ENCODE results near the gene HS6ST3.

Gene HS6ST3

DNA sequence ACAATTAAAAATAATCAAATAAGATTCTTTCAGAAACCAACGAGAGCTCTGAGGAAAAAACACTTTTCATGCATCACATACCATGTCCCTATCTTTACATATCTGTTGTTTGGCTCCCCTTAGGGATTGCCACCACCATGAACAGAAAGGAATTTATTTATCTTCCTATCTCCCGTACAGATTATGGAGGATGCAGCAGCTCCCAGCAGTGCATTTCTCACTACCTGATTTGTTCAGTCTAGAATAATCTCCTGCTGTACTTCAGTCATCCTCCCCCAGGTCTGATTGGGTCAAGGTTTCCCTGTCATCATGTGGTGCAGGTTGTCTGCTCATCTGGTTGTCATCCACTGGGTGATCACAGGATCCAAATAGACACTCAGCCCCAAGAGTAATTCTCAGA, 453.1 kb downstream of the HS6ST3 start:
- no peak for DNase-seq (ENCODE audit: low spot score)

DNA sequence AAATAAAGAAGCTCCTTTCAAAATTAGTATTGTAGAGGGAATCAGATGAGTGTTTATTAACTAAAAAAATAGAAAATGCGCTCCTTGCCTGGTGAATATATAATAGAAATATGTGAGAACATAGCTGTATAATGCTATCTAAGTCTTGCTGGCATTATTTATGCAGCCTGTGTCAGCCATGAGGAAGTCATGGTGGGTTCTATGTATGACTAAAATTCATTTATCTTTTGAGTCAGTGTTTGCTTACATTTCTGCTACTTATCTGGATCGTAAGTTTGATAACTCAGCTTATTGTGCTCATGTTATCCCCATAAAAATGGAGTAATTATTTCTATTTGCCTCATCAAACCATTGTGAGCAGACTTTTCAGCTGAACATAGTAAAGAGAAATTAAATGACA, 455.1 kb downstream of the HS6ST3 start:
- DNase-seq (ENCODE audit: low spot score), result no peak

DNA sequence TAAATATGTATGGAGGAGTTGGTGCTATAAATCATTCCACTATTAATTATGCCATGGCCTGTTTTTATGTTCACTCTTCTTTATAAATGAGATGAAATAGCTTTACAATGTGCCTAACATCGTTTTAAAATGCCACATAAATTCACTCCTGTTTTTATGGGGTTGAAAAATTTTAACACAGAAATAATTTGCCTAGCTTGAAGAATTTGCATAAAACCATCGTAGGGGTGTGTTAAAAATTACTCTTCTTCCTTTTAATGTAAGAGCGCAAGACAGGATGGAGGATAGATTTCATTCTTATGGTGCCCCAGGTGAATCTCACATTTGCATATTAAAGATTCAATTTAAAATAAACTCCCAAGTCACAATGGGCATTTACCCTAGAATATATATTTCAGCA, 456.6 kb downstream of the HS6ST3 start:
- no peak for DNase-seq (ENCODE audit: low spot score)

DNA sequence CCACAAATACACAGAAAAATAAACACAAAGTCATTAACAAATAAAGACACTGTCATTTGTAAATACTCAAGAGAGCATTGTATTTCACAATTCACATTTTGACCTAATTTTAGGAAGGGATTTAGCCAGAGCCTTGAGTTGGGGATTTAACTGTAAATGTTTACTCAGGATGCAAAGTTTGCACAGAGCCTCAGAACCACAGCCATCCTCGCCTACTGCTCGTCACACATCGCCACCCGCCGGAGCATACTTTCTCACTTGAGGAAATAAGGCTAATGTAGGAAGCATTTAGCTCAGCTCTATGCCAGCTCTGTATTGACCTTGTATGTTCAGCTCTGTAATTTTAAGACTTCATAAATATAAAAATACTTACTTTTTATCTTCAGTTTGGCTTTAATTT, 461.6 kb downstream of the HS6ST3 start:
- DNase-seq (ENCODE audit: low spot score), result no peak

DNA sequence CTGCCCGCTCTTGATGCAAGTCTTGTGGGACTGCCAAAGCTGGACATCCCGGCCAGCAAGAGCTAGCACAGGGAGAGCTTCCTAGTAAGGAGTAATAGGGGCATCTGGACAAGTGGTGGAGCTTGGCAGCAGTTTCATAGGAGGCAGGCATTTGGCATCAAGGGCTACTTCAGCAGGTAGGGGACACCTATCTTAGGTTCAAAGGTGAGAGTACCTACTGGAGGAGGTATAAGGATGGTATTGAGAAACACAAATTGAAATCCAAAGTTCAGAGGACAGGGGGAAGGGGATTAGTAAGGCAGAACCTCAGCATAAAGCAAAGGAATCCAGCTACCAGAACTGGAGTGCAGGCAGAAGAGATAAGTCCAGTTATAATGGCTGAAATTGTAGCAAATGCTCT, 462.7 kb downstream of the HS6ST3 start:
- DNase-seq (ENCODE audit: low spot score), result no peak

DNA sequence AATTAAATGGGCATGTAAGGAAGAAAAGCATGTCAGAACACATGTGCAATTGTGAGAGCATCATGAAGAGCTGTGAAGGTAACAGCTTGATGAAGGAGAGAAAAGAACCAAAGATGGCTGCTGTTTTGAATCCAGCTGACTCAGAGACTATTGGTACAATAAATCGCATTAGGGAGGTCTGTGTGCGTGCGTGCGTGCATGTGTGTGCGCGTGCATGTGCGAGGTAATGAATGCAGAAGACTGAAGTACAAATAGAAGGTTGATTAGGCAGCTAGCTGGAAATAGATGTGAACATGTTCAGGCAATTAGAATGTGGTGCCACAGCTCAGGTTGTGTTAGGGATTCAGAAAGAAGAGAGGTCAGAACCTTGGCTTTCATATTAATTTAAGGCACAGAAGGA, 463.9 kb downstream of the HS6ST3 start:
- DNase-seq (ENCODE audit: low spot score), result no peak

DNA sequence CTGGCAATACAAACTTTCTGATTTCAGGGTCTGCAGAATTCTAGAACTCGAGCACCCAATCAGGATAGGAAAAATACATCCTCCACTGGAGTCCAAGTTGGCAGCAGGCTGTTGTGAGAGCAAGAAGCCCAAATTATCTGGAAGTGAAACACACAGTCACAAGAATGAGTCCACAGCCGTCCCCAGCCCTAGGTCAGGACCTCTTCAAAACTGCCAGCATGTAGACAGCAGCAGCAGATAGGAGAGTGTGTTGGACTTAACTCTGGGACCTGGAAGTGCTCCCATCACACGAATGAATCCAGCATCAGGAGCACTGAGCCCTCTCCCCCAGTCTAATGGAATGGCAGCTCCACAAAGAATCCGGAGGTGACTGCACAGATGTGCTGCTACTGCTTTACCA, 483.7 kb downstream of the HS6ST3 start:
- no peak for DNase-seq (ENCODE audit: low spot score)

DNA sequence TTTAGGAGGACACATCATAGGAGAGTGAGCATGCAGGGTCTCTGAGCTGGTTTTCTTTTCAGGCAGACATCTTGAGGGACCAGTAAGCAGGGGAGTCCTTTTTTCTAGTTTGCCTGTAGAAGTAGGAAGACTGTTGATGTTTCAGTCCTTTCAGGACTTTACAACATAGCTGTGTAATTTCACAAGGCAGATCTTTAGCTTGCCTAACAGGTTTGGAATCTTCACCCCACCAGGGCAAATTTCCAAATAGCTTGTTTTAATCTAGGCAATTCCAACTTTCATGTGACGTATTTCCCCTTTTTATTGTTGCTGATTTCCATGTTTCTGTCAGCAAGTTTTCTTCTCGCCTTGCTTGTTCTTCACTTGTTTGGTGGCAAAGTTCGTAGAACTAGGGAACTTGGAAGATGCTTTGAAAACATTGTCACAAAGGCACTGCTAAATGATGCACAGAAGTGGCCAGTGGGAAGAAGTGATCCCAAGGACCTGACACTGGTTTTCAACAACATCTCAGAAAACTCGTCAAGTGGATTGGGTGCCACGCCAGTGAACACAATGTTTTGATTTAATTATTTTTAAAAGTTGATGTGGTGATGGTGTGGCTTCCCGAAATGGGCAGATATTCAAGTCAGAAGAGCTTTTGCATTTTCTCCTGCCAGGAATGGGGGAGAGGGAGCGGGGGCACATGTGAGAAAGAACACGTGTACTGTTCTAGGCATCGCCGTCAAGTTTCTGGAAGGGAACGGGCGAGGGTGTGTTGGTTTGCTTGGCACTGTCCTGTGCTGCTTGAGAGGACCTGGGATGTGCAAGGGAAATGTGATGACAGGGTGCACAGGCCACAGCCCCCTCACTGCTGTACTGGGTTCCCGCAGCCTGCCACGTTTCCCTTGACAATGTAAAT, 485.8 kb downstream of the HS6ST3 start:
- DNase-seq (ENCODE audit: low spot score), result no peak

DNA sequence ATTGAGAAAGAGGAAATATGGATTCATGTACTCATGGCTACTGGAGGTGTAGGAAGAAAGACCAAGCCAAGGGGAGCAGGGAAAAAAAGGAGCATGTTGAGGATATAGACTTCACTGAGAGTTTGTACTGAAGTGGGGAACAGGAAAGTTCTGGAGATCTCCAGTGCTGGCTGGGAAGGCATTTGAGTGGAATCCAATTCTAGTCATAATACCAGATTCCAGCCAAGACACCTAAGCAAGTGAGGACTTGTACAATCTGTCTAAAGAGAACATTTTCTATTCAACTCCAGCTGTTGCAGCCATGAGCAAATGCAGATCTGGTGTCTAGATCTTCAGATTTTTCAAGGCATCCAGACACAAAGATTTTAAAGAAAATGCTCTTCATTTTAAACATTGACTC, 491.8 kb downstream of the HS6ST3 start:
- no peak for DNase-seq (ENCODE audit: low spot score)

DNA sequence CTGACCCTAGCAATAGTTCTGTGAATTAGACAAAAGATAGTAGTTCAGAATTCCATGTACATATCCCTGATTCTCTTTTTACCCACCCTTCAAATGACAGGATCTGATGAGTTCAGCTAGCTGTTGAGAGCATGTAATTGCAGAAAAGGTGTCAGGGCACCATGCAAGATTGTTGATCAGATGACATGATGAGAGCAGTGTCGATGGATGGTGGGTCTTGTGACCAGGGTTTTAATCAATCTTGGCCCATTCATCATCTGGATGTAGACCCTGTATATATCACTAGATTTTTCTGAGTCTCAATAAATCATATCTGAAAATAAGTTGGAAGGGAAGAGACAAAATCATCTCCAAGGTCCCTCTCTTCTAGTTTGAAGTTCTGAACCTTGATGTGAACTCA, 525.3 kb downstream of the HS6ST3 start:
- no peak for DNase-seq (ENCODE audit: low spot score)

DNA sequence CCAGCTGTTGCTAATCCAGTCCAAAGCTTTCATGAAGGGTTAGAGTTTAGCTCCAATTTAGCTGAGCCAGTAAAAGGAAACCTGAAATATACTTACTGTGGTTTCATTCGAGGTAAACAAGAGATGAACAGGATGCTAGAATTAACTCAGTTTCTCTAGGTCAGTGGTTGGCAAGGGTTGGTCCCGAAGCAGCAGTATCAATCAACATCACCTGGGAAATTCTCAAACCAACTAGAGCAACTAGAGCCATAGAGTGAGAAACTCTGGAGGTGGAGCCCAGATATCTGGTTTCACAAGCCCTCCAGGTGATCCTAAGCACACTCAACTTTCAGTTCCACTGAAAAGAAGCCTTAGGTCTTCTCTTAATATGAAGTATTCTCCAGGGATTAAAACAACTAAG, 527.6 kb downstream of the HS6ST3 start:
- no peak for DNase-seq (ENCODE audit: low spot score)

DNA sequence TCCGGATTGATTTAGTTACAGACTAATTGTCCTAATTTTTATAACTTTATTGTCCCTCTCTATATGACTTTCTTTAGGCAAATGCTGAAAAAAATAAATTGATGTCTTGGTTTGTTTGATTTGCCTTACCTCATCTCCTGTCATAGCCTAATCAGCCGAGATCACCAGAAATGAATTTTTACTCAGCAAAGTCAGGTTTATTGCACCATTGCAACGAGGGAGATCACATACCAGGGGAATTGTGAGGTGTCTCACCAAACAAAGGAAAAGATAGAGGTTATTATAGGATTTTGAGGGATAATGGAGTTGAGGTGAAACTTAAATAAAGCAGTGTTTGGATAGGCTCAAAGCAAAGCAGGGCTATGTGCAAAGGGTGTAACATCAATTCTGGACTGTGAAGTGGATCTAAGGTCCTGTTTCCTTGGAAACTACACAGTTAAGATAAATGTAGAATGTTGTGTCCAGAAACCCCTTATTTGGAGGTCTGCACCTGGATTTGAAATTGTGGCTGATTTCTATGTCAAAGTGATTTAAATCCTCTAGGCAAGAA, 531.8 kb downstream of the HS6ST3 start:
- no peak for DNase-seq (ENCODE audit: low spot score)

DNA sequence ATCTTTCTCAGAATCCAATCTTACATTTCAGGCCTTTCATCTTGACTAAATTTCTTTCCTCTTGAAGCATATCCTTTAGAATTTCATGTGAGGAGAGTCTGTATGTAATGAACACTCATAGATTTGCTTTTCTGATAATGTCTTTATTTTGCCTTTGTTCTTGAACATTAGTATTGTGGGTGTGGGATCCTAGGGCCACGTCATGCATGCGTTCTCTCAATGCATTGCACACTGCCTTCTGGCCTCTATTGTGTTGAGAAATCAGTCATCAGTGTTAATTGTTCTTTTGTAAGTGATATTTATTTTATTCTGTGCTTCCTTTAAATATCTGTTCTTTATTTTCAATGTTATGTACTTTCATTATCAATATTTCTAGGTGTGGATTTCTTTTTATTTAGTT, 539.4 kb downstream of the HS6ST3 start:
- DNase-seq (ENCODE audit: low spot score), result no peak

DNA sequence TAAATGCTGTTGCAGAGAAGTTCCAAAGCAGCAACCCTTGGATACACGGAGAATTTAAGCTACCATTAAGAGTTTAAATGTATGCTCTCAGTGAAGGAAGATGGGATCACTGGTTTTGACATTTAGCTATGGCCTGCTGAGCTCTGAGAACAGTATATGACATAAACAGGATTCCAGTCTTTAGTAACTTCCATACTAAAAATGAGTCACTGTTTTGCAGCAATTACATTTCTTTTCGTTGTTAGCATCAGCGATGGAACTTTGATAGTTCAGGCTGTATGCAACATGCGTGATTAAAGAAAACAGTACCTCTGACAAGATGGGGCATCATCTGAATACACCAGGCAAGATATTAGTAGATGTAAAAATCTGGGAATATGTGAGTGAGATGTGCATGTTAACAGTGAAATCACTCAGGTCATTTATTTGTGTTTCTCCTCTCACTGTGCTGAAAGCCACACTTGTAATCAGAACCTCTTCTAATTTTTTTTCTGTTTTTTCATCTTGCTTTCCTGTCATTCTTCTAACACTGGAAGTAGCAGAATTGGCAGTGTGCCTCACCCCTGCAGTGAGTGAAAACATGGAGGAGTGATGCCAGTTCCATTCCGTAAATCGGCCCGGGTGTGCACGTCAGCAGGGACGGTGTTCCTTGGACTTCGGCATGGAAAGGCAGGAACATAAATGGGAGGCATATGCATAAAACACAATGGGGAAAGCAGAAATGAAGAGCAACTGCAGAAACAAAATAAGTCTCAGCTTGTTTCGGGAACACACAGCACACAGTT, 542.8 kb downstream of the HS6ST3 start:
- DNase-seq (ENCODE audit: low spot score), result no peak

DNA sequence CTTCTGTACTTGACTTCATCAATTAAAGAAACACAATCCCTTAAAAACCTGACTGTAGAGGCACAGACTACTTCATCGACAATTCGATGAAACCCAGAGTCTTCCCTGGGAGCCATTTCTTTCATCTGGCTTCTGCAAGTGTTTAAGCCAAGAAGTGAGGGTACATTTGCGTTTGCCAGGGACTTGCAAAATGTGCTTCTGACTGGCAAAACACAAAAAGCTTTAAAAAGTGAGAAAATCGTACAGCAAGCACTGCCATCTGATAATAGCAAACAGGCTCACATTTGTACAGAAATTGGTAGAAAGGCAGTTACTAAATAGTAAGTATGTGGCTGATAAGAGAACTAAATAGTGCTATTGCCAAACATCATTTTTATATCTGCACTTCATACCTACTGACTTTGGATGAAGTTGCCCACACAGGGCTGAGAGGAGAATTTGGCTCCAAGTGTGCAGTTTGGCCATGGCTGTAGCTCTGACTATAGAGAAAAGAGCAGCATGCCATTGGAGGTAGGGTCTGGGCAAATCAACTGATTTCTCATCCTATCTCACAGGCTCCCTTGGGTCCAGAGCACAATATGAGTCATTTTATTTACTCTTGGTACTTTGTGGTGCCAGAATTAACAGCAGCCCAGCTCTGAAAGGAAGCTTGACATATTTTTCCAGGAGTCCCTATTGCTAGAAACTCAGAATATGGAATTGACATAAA, 546.2 kb downstream of the HS6ST3 start:
- DNase-seq (ENCODE audit: low spot score), result no peak

DNA sequence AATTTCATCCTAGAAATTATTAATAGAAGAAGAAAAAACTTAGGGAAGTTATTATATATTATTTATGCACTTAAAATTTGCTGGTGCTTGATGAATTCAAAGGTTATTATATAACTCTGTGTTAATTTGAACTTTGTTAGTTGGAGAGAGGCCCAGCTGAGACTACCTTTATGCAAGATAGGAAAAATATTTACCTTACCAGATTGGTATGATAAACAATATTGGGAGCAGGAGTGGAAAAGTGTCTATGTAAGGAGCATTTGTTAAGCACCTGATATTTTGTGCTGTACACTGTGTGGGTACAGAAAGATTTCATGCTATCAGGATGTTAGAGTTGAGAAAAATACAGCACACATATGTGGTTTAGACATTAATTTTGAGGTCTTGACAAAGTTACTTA, 547.1 kb downstream of the HS6ST3 start:
- no peak for DNase-seq (ENCODE audit: low spot score)

DNA sequence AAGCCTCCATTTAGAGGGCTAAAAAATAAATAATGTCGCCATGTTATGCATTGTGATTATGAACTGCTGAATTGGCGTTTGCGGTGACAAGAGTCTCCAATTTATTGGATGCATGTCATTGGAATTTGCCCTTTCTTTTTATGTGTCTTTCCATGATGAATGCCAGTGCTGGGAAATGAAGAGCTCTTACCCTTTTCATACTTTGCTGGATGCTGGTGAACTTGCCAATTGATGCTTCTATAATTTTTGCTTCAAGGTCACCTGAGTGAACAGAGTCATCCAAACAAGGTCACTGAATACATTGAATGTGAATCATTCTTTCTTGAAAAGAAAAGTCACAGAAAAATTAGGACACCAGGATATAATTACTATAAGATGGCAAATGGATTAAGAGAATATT, 556.2 kb downstream of the HS6ST3 start:
- DNase-seq (ENCODE audit: low spot score), result no peak

DNA sequence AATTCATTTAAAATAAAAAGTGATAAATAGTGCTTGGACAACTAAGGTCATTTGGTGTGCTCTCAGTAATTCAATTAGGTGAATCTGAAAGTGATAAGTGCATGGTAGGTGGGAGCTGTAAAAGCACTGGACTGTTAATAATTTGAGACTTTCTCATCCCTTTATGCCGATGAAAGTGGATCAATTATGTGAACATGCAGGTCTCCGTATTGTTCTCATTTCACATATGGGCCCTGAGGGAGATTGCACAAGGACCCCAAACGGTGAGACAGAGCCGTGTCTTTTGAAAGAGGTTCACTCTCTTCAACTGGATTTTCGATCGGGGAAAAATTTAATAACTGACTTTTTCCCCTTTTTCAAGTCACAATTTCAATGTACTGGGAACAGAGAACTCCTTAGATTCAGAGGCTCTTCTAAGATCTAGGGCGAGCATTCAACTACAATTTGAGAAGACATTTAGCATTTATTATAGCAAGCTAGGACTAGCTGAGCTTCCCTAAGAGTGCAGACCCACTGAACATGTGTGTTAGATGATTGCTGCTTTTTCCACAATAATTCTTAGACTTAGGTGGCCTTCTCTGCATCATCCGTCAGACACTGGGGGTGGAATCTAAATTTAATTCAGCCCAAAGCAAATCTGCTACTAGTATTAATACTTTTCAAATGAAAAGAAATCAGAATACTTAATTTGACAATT, 556.8 kb downstream of the HS6ST3 start:
- DNase-seq (ENCODE audit: low spot score), result no peak

DNA sequence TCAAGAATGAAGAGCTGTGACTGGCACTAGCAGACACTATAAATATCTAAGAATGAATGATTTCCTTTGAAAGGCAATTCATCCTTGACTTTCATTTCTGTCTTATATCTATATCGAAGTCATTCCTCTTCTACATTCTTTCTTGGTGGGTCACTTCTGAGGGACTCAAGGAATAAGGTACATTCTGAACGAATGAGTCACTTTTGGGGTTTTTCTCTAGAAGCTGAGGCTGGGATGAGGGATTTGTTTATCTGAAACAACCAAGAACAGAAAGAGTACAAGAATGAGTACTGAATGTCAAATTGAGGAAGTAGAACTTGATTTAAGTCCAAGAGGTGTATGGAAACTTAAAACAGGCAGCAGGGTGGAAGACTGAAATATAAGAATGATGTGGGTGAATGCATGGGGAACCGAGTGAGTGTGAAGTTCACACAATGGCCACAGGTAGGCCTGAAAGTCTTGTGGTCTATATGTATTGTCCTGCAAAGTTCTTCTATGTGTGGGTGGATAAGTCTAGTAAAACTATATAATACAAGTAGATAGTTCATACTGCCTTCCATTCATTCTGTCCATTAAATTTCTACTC, 560.5 kb downstream of the HS6ST3 start:
- no peak for DNase-seq (ENCODE audit: low spot score)

DNA sequence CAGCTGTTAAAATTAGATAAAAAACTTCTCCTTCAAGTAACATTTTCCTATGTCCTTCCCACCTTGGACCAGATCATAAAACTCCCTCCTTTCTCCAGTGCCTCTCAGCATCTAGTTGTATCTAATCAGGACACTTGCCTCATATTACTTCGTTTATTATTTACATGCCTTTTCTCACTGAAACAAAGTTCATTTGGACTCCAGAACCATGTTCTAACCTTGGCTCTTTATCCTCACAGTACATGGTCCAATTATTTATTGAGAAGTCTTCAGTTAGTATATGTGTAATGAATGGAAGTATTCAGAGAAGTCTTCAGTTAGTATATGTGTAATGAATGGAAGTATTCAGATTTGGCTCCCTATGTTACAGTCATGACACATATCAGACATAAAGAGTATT, 561.7 kb downstream of the HS6ST3 start:
- DNase-seq (ENCODE audit: low spot score), result no peak

DNA sequence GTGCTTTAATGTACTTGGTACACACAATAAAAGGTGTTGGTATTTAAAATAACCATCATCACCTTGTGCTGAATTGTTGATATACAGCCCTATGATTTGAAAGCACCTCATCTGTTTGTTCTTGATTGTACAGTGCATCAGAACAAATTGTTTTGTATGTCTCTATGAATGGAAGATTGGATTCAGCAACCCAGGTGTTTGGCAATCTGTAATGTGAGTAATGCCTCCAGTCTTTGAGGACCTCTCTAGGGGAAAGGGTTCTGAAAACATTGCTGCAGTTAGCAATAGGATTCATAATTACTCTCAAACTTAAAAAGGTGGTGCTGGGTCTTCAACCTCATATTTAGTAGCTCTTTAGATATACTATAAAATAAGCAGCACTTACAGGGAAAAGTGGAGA, 562.6 kb downstream of the HS6ST3 start:
- DNase-seq (ENCODE audit: low spot score), result no peak

DNA sequence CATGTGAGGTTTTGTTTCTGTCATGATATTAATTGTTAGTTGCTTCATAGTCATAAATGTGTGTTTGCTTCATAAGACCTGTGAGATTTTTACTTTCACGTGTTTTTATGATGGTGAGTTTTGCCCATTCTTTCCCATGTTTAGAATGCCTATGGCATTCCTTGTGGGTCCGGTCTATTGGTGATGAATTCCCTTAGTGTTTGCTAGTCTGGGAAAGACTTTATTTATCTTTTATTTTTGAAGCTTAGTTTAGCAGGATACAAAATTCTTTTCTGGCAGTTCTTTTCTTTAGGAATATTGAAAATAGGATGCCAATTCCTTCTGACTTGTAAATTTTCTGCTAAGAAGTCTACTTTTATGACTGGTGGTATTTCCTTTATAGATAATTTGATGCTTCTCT, 571.7 kb downstream of the HS6ST3 start:
- no peak for DNase-seq (ENCODE audit: low spot score)

All from CD4-positive, alpha-beta T cell treated with Interleukin-15 for 4 hours (primary cell).